GM13976 (cell line): ENCODE data around the gene SEMA5B.

Experiments
- DNase-seq: peaks from one replicate; pipeline ENCODE4 v3.0.0; 2012; ENCODE audit warnings: low spot score
- CTCF ChIP-seq: IDR thresholded peaks from 2 replicates; pipeline ENCODE4 v1.5.1; 2012; ENCODE audit warnings: borderline replicate concordance, mild to moderate bottlenecking; ENCODE audit not compliant: insufficient read depth; ENCODE audit errors: extremely low read depth, missing control alignments, control extremely low read depth
- in situ Hi-C: fragments of 300-500 bp; cut with MboI; formaldehyde crosslinking; loops from one replicate; pipeline ENCODE4 v1.12.0; 2022; ENCODE audit warnings: low sequenced_read_pairs, mixed read lengths, inconsistent platforms; ENCODE audit not compliant: unreplicated experiment

SEMA5B gene

GRCh38 chr3:122984007-122984406, 43.6 kb downstream of the SEMA5B start:
- TF ChIP-seq CTCF: no peak
- in situ Hi-C loops: no loop called here

GRCh38 chr3:122982216-122983185, 45.1 kb downstream of the SEMA5B start:
- in situ Hi-C loops: no loop called here
- no peak for DNase-seq
- no peak for TF ChIP-seq CTCF

More at GRCh38 chr3:122984007-122984406, 43.6 kb downstream of the SEMA5B start:
- no peak for DNase-seq

GRCh38 chr3:122979211-122979610, 48.4 kb downstream of the SEMA5B start:
- no peak for DNase-seq
- in situ Hi-C loops: no loop called here
- no peak for TF ChIP-seq CTCF

GRCh38 chr3:122978569-122978968, 49.0 kb downstream of the SEMA5B start:
- no peak for TF ChIP-seq CTCF
- DNase-seq: no peak
- in situ Hi-C loops: no loop called here

- TF ChIP-seq CTCF: no peak
- in situ Hi-C loops: no loop called here
- DNase-seq: no peak
These were observed 49.7 kb downstream of the SEMA5B start for GRCh38 chr3:122977746-122978466.

- in situ Hi-C loops: no loop called here
- DNase-seq: no peak
These were observed 51.7 kb downstream of the SEMA5B start for GRCh38 chr3:122975924-122976293.

More at GRCh38 chr3:122975924-122976293, 51.7 kb downstream of the SEMA5B start:
- TF ChIP-seq CTCF: no peak
